ENCODE results near the gene PCDH19.

DNA sequence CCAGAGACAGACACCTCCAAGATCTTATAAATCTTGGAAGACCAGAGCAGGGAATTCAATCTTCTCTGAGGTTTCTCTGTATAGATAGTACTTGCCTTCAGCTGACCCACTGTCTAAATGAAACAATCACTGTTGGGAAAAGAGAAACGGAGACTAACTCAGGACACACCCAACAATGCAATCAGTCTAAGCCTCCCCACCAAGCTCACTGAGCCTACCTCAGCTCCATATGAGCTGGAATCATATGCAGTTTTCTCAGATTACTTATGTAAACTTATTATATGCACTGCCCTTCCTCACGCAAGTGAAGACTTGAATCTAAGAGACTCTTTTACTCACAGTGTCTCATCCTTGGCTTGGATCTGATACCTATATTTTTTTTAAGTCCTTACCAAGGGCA is 110.5 kb downstream of the PCDH19 start:
- TF ChIP-seq, protein P1, sequence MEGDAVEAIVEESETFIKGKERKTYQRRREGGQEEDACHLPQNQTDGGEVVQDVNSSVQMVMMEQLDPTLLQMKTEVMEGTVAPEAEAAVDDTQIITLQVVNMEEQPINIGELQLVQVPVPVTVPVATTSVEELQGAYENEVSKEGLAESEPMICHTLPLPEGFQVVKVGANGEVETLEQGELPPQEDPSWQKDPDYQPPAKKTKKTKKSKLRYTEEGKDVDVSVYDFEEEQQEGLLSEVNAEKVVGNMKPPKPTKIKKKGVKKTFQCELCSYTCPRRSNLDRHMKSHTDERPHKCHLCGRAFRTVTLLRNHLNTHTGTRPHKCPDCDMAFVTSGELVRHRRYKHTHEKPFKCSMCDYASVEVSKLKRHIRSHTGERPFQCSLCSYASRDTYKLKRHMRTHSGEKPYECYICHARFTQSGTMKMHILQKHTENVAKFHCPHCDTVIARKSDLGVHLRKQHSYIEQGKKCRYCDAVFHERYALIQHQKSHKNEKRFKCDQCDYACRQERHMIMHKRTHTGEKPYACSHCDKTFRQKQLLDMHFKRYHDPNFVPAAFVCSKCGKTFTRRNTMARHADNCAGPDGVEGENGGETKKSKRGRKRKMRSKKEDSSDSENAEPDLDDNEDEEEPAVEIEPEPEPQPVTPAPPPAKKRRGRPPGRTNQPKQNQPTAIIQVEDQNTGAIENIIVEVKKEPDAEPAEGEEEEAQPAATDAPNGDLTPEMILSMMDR (IDR thresholded peaks at IDR 0.05), result no peak
- TF ChIP-seq POLR2A (IDR thresholded peaks at IDR 0.05), result no peak

Measured in tibial nerve (tissue), 3 donors.